Measurements from ENCODE around the gene CYRIA. TPM values are rescaled to one million over a fixed set of nuclear protein-coding genes. Genes with fewer than 3 reads are reported as not detected.

CYRIA gene
- total RNA-seq, 4 donors from 2014 or later, result 3.3 to 5.7 (median 4.9) TPM

GRCh38 chr2:16687222-16687621 is 21.6 kb upstream of the CYRIA start:
- no peaks in the 10 kb centered on the region for H3K9me3 ChIP-seq
- no peaks in the 10 kb centered on the region for H3K4me1 ChIP-seq
- peaks cover 0 to 2% of the 10 kb centered on the region in 2 donors for H3K27me3 ChIP-seq
- H3K4me3 ChIP-seq, result no peak overlapping the region
- no peak for DNase-seq (ENCODE audit: low spot score in 2 of 2)
- no peak overlapping the region for H3K27ac ChIP-seq
- no peak for TF ChIP-seq EP300 (IDR thresholded peaks at IDR 0.05)
- TF ChIP-seq CTCF (IDR thresholded peaks at IDR 0.05), result no peak
- no peak for TF ChIP-seq POLR2A (IDR thresholded peaks at IDR 0.05)
- WGBS, 2 donors, result 96 to 100% methylated on average over 1 of the region's 1 CpG
- no peaks in the 10 kb centered on the region for H3K36me3 ChIP-seq

- Histone ChIP-seq H3K27me3 (peaks cover 0 to 3% of the 10 kb centered on the region in 2 donors), H3K27ac (no peak overlapping the region), H3K9me3 (no peaks in the 10 kb centered on the region), H3K4me3 (no peak overlapping the region), H3K36me3 (no peaks in the 10 kb centered on the region), H3K4me1 (no peaks in the 10 kb centered on the region)
- TF ChIP-seq POLR2A (IDR thresholded peaks at IDR 0.05) (no peak), CTCF (IDR thresholded peaks at IDR 0.05) (no peak), EP300 (IDR thresholded peaks at IDR 0.05) (no peak)
- WGBS, 2 donors, result 62 to 66% methylated on average over 2 of the region's 2 CpGs
- DNase-seq (ENCODE audit: low spot score in 2 of 2), result no peak
Observed at GRCh38 chr2:16686641-16687040, 21.0 kb upstream of the CYRIA start.

- H3K27ac ChIP-seq, result no peak overlapping the region
- no peaks in the 10 kb centered on the region for H3K9me3 ChIP-seq
- peaks cover 0 to 3% of the 10 kb centered on the region in 2 donors for H3K27me3 ChIP-seq
- TF ChIP-seq POLR2A (IDR thresholded peaks at IDR 0.05), result no peak
- no peak for TF ChIP-seq CTCF (IDR thresholded peaks at IDR 0.05)
- no peak for TF ChIP-seq EP300 (IDR thresholded peaks at IDR 0.05)
- H3K4me1 ChIP-seq, result no peaks in the 10 kb centered on the region
- H3K36me3 ChIP-seq, result no peaks in the 10 kb centered on the region
- no peak overlapping the region for H3K4me3 ChIP-seq
- DNase-seq (ENCODE audit: low spot score in 2 of 2), result no peak
Observed at GRCh38 chr2:16685340-16685715, 19.7 kb upstream of the CYRIA start.

GRCh38 chr2:16684676-16685339 is 19.2 kb upstream of the CYRIA start:
- Histone ChIP-seq H3K36me3 (no peaks in the 10 kb centered on the region), H3K9me3 (no peaks in the 10 kb centered on the region), H3K4me1 (no peaks in the 10 kb centered on the region), H3K27me3 (peaks cover 0 to 3% of the 10 kb centered on the region in 2 donors), H3K4me3 (no peak overlapping the region), H3K27ac (no peak overlapping the region)
- TF ChIP-seq CTCF (IDR thresholded peaks at IDR 0.05) (no peak), POLR2A (IDR thresholded peaks at IDR 0.05) (no peak), EP300 (IDR thresholded peaks at IDR 0.05) (no peak)
- no peak for DNase-seq (ENCODE audit: low spot score in 2 of 2)
- 89% methylated on average over 7 of the region's 7 CpGs for WGBS, 2 donors

GRCh38 chr2:16683576-16683975 is 17.9 kb upstream of the CYRIA start:
- H3K4me1 ChIP-seq, result no peaks in the 10 kb centered on the region
- no peak overlapping the region for H3K4me3 ChIP-seq
- H3K9me3 ChIP-seq, result no peaks in the 10 kb centered on the region
- peaks cover 0 to 3% of the 10 kb centered on the region in 2 donors for H3K27me3 ChIP-seq
- no peak for DNase-seq (ENCODE audit: low spot score in 2 of 2)
- H3K27ac ChIP-seq, result no peak overlapping the region
- no peak for TF ChIP-seq CTCF (IDR thresholded peaks at IDR 0.05)
- TF ChIP-seq POLR2A (IDR thresholded peaks at IDR 0.05), result no peak
- no peak for TF ChIP-seq EP300 (IDR thresholded peaks at IDR 0.05)
- H3K36me3 ChIP-seq, result no peaks in the 10 kb centered on the region
- WGBS, 2 donors, result 86 to 96% methylated on average over 3 of the region's 3 CpGs
